Trophoblast cell (in vitro differentiated cells and primary cell): ENCODE data around the gene KLHDC7B.

Source experiments
- DNase-seq, 2 donors: peaks; one replicate each; pipeline ENCODE4 v3.0.0-alpha.2; 2016
- H2AFZ ChIP-seq: 2 replicates; pipeline ENCODE4 v1.6.1; 2013; ENCODE audit warnings: low read length, moderate library complexity, mild to moderate bottlenecking; ENCODE audit not compliant: insufficient read depth, poor library complexity
- H2AK5ac ChIP-seq: 2 replicates; pipeline ENCODE4 v1.6.1; 2013; ENCODE audit warnings: mild to moderate bottlenecking, low read length
- H2BK120ac ChIP-seq: 2 replicates; pipeline ENCODE4 v1.6.1; 2013; ENCODE audit warnings: low read length, mild to moderate bottlenecking, moderate library complexity; ENCODE audit not compliant: insufficient read depth, poor library complexity
- H2BK12ac ChIP-seq: 2 replicates; pipeline ENCODE4 v1.6.1; 2013; ENCODE audit warnings: mild to moderate bottlenecking, low read length, moderate library complexity
- H2BK5ac ChIP-seq: 2 replicates; pipeline ENCODE4 v1.6.1; 2013; ENCODE audit warnings: low read length, low read depth, moderate library complexity, mild to moderate bottlenecking; ENCODE audit not compliant: poor library complexity
- H3K14ac ChIP-seq: 2 replicates; pipeline ENCODE4 v1.6.1; 2013; ENCODE audit warnings: mild to moderate bottlenecking, low read length
- H3K18ac ChIP-seq: 2 replicates; pipeline ENCODE4 v1.6.1; 2013; ENCODE audit warnings: mild to moderate bottlenecking, low read length
- H3K23ac ChIP-seq: 2 replicates; pipeline ENCODE4 v1.6.1; 2013; ENCODE audit warnings: low read length
- H3K27ac ChIP-seq: 2 replicates; pipeline ENCODE4 v1.5.1; 2013; ENCODE audit warnings: low read depth, mild to moderate bottlenecking, inconsistent platforms, low read length, moderate library complexity
- H3K27me3 ChIP-seq: 2 replicates; pipeline ENCODE4 v1.6.1; 2013; ENCODE audit warnings: inconsistent platforms, mild to moderate bottlenecking, low read length, moderate library complexity; ENCODE audit not compliant: insufficient read depth
- H3K36me3 ChIP-seq, 2 experiments: 1 replicate in 1 of 2; 2 replicates in 1 of 2; pipeline ENCODE4 v1.6.1; 2013; ENCODE audit warnings: low read length in 2 of 2, mild to moderate bottlenecking in 2 of 2, moderate library complexity in 1 of 2; ENCODE audit not compliant: insufficient read depth in 2 of 2, control insufficient read depth in 1 of 2
- H3K4ac ChIP-seq: 2 replicates; pipeline ENCODE4 v1.6.1; 2013; ENCODE audit warnings: low read depth, mild to moderate bottlenecking, low read length, moderate library complexity
- H3K4me1 ChIP-seq, 2 experiments: 1 replicate in 1 of 2; 2 replicates in 1 of 2; pipeline ENCODE4 v1.6.1; 2013; ENCODE audit warnings: low read length in 2 of 2, mild to moderate bottlenecking in 2 of 2, moderate library complexity in 1 of 2; ENCODE audit not compliant: insufficient read depth in 2 of 2, control insufficient read depth in 1 of 2
- H3K4me2 ChIP-seq: 2 replicates; pipeline ENCODE4 v1.6.1; 2013; ENCODE audit warnings: inconsistent platforms, mild to moderate bottlenecking, low read length, moderate library complexity
- H3K4me3 ChIP-seq: 2 replicates; pipeline ENCODE4 v1.5.1; 2013; ENCODE audit warnings: mild to moderate bottlenecking, low read depth, low read length, inconsistent platforms
- H3K79me1 ChIP-seq: one replicate; pipeline ENCODE4 v1.6.1; 2013; ENCODE audit warnings: low read length
- H3K79me2 ChIP-seq: 2 replicates; pipeline ENCODE4 v1.6.1; 2013; ENCODE audit warnings: low read length, mild to moderate bottlenecking; ENCODE audit not compliant: control insufficient read depth, insufficient read depth, poor library complexity
- H3K9ac ChIP-seq: 2 replicates; pipeline ENCODE4 v1.6.1; 2013; ENCODE audit warnings: mild to moderate bottlenecking, low read length
- H3K9me3 ChIP-seq: 2 replicates; pipeline ENCODE4 v1.6.1; 2013; ENCODE audit warnings: low read depth, mild to moderate bottlenecking, control low read depth, inconsistent platforms, low read length; ENCODE audit not compliant: insufficient read depth
- H4K12ac ChIP-seq: 2 replicates; pipeline ENCODE4 v1.6.1; 2013; ENCODE audit warnings: low read depth, mild to moderate bottlenecking, low read length, moderate library complexity
- H4K8ac ChIP-seq: 2 replicates; pipeline ENCODE4 v1.6.1; 2013; ENCODE audit warnings: low read depth, mild to moderate bottlenecking, low read length, moderate library complexity
- H4K91ac ChIP-seq: one replicate; pipeline ENCODE4 v1.6.1; 2013; ENCODE audit warnings: low read depth, mild to moderate bottlenecking, low read length, moderate library complexity
- WGBS: extraction: QIAGEN DNeasy Blood & Tissue Kit; methylation state at CpG from one replicate; pipeline ENCODE4 v1.1.7; 2013; ENCODE audit warnings: missing lambda C conversion rate; ENCODE audit not compliant: insufficient read length, insufficient coverage; ENCODE audit errors: extremely low coverage; 5-methylcytosine and 5-hydroxymethylcytosine counted together

KLHDC7B gene

GRCh38 chr22:50553310-50553709, 7.6 kb downstream of the KLHDC7B start:
- Histone ChIP-seq H3K79me1 (no peaks in the 10 kb centered on the region), H4K8ac (no peak overlapping the region), H2BK120ac (no peak overlapping the region), H4K12ac (no peak overlapping the region), H2BK5ac (no peak overlapping the region), H3K4me3 (no peak overlapping the region), H3K4ac (no peak overlapping the region), H3K9me3 (no peaks in the 10 kb centered on the region), H4K91ac (no peak overlapping the region), H3K23ac (no peak overlapping the region), H3K4me1 (no peaks in the 10 kb centered on the region), H2BK12ac (no peak overlapping the region), H3K18ac (no peak overlapping the region), H3K79me2 (no peaks in the 10 kb centered on the region), H2AFZ (no peak overlapping the region), H2AK5ac (no peak overlapping the region), H3K14ac (no peak overlapping the region), H3K27ac (no peak overlapping the region), H3K27me3 (no peaks in the 10 kb centered on the region), H3K9ac (no peak overlapping the region), H3K36me3 (no peaks in the 10 kb centered on the region), H3K4me2 (no peak overlapping the region)
- DNase-seq, result no peak
- WGBS, result no CpG with 5 or more reads among the region's 8 CpGs

GRCh38 chr22:50556703-50557102, 11.0 kb downstream of the KLHDC7B start:
- DNase-seq, result no peak
- Histone ChIP-seq H4K91ac (no peak overlapping the region), H2AK5ac (no peak overlapping the region), H2BK5ac (no peak overlapping the region), H3K4me3 (no peak overlapping the region), H3K4me2 (no peak overlapping the region), H3K27me3 (no peaks in the 10 kb centered on the region), H3K79me1 (no peaks in the 10 kb centered on the region), H3K14ac (no peak overlapping the region), H3K9ac (no peak overlapping the region), H2AFZ (no peak overlapping the region), H2BK120ac (no peak overlapping the region), H3K27ac (no peak overlapping the region), H3K23ac (no peak overlapping the region), H3K18ac (no peak overlapping the region), H3K36me3 (no peaks in the 10 kb centered on the region), H4K12ac (no peak overlapping the region), H4K8ac (no peak overlapping the region), H2BK12ac (no peak overlapping the region), H3K4me1 (no peaks in the 10 kb centered on the region), H3K9me3 (no peaks in the 10 kb centered on the region), H3K4ac (no peak overlapping the region), H3K79me2 (no peaks in the 10 kb centered on the region)
- no CpG with 5 or more reads among the region's 5 CpGs for WGBS

- no peak overlapping the region for H3K27ac ChIP-seq
- H3K9ac ChIP-seq, result no peak overlapping the region
- H3K79me2 ChIP-seq, result no peaks in the 10 kb centered on the region
- H3K4me2 ChIP-seq, result no peak overlapping the region
- no peaks in the 10 kb centered on the region for H3K9me3 ChIP-seq
- no peak overlapping the region for H3K4ac ChIP-seq
- H3K4me1 ChIP-seq, result peaks cover 5 to 8% of the 10 kb centered on the region in 2 experiments
- H4K12ac ChIP-seq, result no peak overlapping the region
- no peak overlapping the region for H2AFZ ChIP-seq
- no peak overlapping the region for H4K91ac ChIP-seq
- H3K27me3 ChIP-seq, result no peaks in the 10 kb centered on the region
- no peaks in the 10 kb centered on the region for H3K36me3 ChIP-seq
- no peak overlapping the region for H2BK5ac ChIP-seq
- no peak overlapping the region for H3K14ac ChIP-seq
- no peak overlapping the region for H2AK5ac ChIP-seq
- H2BK12ac ChIP-seq, result no peak overlapping the region
- no peak overlapping the region for H3K23ac ChIP-seq
- H3K79me1 ChIP-seq, result peaks cover 1% of the 10 kb centered on the region
- no peak overlapping the region for H2BK120ac ChIP-seq
- no peak overlapping the region for H3K4me3 ChIP-seq
- no CpG with 5 or more reads among the region's 3 CpGs for WGBS
- H4K8ac ChIP-seq, result no peak overlapping the region
- no peak for DNase-seq
- no peak overlapping the region for H3K18ac ChIP-seq
Observed at GRCh38 chr22:50560034-50560433, 14.3 kb downstream of the KLHDC7B start.

- H2BK5ac ChIP-seq, result no peak overlapping the region
- H4K8ac ChIP-seq, result no peak overlapping the region
- H3K4me2 ChIP-seq, result no peak overlapping the region
- H3K79me2 ChIP-seq, result no peaks in the 10 kb centered on the region
- H2BK120ac ChIP-seq, result no peak overlapping the region
- H3K23ac ChIP-seq, result no peak overlapping the region
- H4K91ac ChIP-seq, result no peak overlapping the region
- H3K4me3 ChIP-seq, result no peak overlapping the region
- H3K36me3 ChIP-seq, result no peaks in the 10 kb centered on the region
- H3K14ac ChIP-seq, result no peak overlapping the region
- H2AFZ ChIP-seq, result no peak overlapping the region
- H2BK12ac ChIP-seq, result no peak overlapping the region
- H4K12ac ChIP-seq, result no peak overlapping the region
- peaks cover 5 to 8% of the 10 kb centered on the region in 2 experiments for H3K4me1 ChIP-seq
- no peak overlapping the region for H3K4ac ChIP-seq
- H2AK5ac ChIP-seq, result no peak overlapping the region
- no peak overlapping the region for H3K9ac ChIP-seq
- H3K27me3 ChIP-seq, result no peaks in the 10 kb centered on the region
- DNase-seq, result peak; percentile 30 to 47
- no peak overlapping the region for H3K18ac ChIP-seq
- H3K27ac ChIP-seq, result no peak overlapping the region
- H3K79me1 ChIP-seq, result peaks cover 1% of the 10 kb centered on the region
- H3K9me3 ChIP-seq, result no peaks in the 10 kb centered on the region
- no CpG with 5 or more reads among the region's 34 CpGs for WGBS
Observed at GRCh38 chr22:50561401-50562358, 16.0 kb downstream of the KLHDC7B start.
